AG04450 (cell line): ENCODE data around the gene ACADL. TPM values are rescaled to one million over a fixed set of nuclear protein-coding genes. Genes with fewer than 3 reads are reported as not detected.
A peak's percentile ranks its signal among the peaks of the same experiment; 100 is the strongest.

Source experiments
- CTCF ChIA-PET: fragments of 300-600, 350-600 bp; formaldehyde crosslinking; extraction: SDS; loops from one replicate; lab custom pipeline; 2022; ENCODE audit warnings: antibody characterized with exemption, inconsistent platforms; lab: Charles Lee
- POLR2A ChIA-PET: fragments of 350-600 bp; formaldehyde crosslinking; extraction: SDS; loops from one replicate; lab custom pipeline; 2021; ENCODE audit warnings: antibody characterized with exemption, inconsistent platforms; lab: Yijun Ruan, JAX
- DNase-seq: peaks from one replicate; pipeline ENCODE4 v3.0.0-alpha.2; 2011; ENCODE audit warnings: low read depth, low spot score
- H3K27ac ChIP-seq: one replicate; pipeline ENCODE4 v1.5.1; 2012; ENCODE audit warnings: low read depth, low read length, control low read depth
- H3K27me3 ChIP-seq: one replicate; pipeline ENCODE4 v1.6.0; 2012; ENCODE audit warnings: low read length; ENCODE audit not compliant: control insufficient read depth, insufficient read depth
- H3K4me3 ChIP-seq: 2 replicates; pipeline ENCODE4 v1.5.1; 2011; ENCODE audit warnings: mild to moderate bottlenecking, low read depth, low read length, control low read depth
- H3K9me3 ChIP-seq: 2 replicates; pipeline ENCODE4 v1.5.1; 2012; ENCODE audit warnings: low read length; ENCODE audit not compliant: control insufficient read depth, insufficient read depth
- polyA minus RNA-seq: library from RNA; depleted of rRNA, polyadenylated mRNA; stranded (reverse); fragments of >200 nt; gene quantifications from 2 replicates; pipeline ENCODE4 v1.2.3, GENCODE V29; 2011; rRNA and poly(A)+ RNA removed
- polyA plus RNA-seq: library from polyadenylated mRNA; depleted of rRNA; stranded (reverse); fragments of >200 nt; gene quantifications from 2 replicates; pipeline ENCODE4 v1.2.3, GENCODE V29; 2011; rRNA removed
- TF ChIP-seq, protein P1 (sequence below): IDR thresholded peaks from 2 replicates; pipeline ENCODE4 v1.5.1; 2011; ENCODE audit warnings: low read depth, low read length, control low read depth, inconsistent platforms

Gene ACADL
- not detected in 2 replicates for polyA plus RNA-seq
- polyA minus RNA-seq: not detected in 2 replicates

DNA sequence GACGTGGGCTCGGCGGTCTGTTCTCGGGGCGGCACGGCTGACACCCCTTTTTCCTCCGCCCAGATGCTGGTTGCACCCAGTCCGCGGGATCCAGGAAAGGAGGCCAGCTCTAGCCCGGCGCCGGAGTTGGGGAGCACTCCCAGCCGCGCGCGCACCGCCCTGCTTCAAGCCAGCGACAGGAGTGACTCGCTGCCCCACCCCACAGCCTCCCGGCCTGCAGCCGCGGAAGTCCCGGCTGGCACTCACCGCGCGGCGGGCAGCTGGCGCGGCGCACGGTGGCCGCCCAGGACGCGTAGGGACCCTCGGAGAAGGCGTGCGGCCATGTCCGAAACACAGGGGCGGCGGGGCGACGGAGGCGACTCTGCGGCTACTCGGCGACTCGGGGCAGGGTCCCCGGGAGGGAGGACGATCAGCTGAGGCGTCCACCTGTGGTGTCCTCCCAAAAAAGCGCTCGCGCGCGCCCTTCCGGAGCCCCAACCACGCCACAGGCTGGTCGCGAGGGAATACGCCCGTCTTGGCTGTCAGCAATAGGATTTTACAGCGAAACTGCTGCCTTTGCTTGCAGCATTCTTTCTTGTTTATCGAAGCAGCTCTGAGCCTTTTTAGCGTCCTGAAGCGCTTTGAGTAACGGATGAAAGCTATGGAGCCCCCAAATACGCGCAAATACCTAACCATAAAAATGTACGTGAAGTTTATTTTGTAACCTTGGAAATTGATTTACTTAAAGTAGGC, at the start of gene ACADL:
ACADL (minus strand) TSS at position 507 of the 732 bp plus-strand sequence; CDS start at position 323, 184 bp downstream.
- ChIA-PET POLR2A (no interaction called here), CTCF (no interaction called here)
- peaks cover 16% of the 10 kb centered on the region for H3K27me3 ChIP-seq
- no peaks in the 10 kb centered on the region; the same call in 1 of the 2 replicates for H3K9me3 ChIP-seq
- peak within 1 kb of the TSS; percentile 53 for H3K4me3 ChIP-seq
- H3K27ac ChIP-seq: no peak within 1 kb of the TSS
- no peak for DNase-seq
- TF ChIP-seq, protein P1, sequence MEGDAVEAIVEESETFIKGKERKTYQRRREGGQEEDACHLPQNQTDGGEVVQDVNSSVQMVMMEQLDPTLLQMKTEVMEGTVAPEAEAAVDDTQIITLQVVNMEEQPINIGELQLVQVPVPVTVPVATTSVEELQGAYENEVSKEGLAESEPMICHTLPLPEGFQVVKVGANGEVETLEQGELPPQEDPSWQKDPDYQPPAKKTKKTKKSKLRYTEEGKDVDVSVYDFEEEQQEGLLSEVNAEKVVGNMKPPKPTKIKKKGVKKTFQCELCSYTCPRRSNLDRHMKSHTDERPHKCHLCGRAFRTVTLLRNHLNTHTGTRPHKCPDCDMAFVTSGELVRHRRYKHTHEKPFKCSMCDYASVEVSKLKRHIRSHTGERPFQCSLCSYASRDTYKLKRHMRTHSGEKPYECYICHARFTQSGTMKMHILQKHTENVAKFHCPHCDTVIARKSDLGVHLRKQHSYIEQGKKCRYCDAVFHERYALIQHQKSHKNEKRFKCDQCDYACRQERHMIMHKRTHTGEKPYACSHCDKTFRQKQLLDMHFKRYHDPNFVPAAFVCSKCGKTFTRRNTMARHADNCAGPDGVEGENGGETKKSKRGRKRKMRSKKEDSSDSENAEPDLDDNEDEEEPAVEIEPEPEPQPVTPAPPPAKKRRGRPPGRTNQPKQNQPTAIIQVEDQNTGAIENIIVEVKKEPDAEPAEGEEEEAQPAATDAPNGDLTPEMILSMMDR: no peak

DNA sequence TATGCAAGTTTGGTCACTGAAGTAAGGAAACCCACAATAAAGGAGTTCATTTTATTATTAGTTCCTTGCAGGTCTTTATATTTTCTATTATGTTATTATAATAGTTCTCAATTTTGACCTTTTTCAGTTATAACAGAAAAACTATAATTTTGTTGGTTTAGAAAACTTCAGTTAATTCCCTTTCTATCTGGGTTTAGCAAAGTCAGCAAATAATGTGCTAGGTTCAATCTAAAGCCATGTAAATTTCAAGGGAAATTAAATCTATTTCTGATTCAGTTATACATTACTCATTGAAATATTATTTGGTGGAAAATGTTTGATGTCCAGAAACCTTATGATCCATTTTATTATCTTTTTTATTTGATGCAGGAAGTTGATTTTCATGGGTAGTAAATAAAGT, 46.1 kb upstream of the ACADL start:
- POLR2A ChIA-PET: no interaction called here
- TF ChIP-seq, protein P1: no peak
- Histone ChIP-seq H3K27ac (no peak overlapping the region), H3K4me3 (no peak overlapping the region), H3K9me3 (no peaks in the 10 kb centered on the region), H3K27me3 (no peaks in the 10 kb centered on the region)
- no peak for DNase-seq
- CTCF ChIA-PET: no interaction called here

DNA sequence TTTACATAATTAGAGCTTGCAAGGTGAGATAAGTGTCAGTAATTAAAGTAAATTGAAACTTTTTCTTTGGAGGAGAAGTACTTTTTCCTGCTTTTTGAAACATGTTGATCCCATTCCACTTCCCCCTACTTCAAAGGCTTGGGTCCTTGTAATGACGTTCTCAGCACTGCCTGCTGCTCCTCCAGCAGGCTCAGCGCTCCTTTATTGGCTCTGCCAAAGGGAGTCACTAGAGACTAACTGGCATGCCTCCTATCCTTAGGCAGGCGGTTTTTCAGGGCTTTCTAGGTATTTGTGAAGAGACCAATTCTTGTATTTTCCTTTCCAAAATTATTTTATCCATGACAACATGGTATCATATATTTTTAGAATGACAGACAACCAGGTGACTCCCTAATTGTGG, 43.9 kb upstream of the ACADL start:
- Histone ChIP-seq H3K27me3 (no peaks in the 10 kb centered on the region), H3K4me3 (no peak overlapping the region), H3K9me3 (no peaks in the 10 kb centered on the region), H3K27ac (no peak overlapping the region)
- DNase-seq: no peak
- POLR2A ChIA-PET: no interaction called here
- TF ChIP-seq, protein P1: no peak
- CTCF ChIA-PET: no interaction called here

DNA sequence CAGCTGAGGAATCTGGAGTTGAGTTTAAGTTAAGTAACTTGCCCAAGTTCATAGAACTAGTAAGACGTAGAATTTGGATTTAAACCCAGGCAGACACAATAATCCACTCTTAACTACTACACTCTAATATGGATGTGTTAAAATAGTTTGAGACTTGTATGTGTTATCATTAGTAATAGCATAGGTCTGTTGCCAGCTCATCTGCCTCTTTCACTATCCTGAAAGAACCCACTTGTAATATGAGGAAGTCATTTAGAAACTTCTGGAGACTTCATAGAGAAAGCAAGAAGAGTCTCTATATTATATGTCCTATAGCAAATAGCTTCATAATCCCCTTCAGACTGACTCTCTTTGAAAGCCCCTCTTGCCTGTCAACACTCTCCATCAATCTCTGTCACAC, 43.0 kb upstream of the ACADL start:
- no peaks in the 10 kb centered on the region for H3K27me3 ChIP-seq
- no peaks in the 10 kb centered on the region for H3K9me3 ChIP-seq
- no peak overlapping the region for H3K27ac ChIP-seq
- H3K4me3 ChIP-seq: no peak overlapping the region
- no peak for DNase-seq
- CTCF ChIA-PET: no interaction called here
- TF ChIP-seq, protein P1: no peak
- POLR2A ChIA-PET: no interaction called here

DNA sequence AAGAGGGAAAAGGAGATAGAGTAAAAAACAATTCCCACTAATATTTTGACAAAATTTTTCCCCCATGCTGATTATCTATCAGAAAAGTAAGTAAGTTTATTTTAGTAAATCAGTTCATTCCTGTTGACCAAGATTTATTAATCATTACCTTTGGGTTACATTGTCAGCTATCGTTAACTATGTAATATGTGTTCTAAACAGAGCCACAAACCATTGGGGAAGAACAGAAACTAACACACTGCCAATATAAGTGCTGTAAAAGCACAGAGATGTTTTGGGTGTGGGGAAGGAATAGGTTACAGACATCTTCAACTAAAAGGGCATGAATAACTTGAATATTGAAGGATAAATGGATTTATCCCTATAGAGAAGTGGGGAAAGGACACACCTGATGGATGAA, 42.5 kb upstream of the ACADL start:
- Histone ChIP-seq H3K27me3 (no peaks in the 10 kb centered on the region), H3K4me3 (no peak overlapping the region), H3K9me3 (no peaks in the 10 kb centered on the region), H3K27ac (no peak overlapping the region)
- ChIA-PET POLR2A (no interaction called here), CTCF (no interaction called here)
- no peak for DNase-seq
- TF ChIP-seq, protein P1: no peak
